Neural cell (in vitro differentiated cells): ENCODE results near the gene TMEM181.

Source experiments
- EP300 ChIP-seq: fragments of 450-650 bp; conservative IDR thresholded peaks from 2 replicates; pipeline ENCODE4 v1.6.1; 2014; ENCODE audit warnings: antibody characterized with exemption, mild to moderate bottlenecking, moderate library complexity; ENCODE audit not compliant: poor library complexity, severe bottlenecking
- EZH2 ChIP-seq: fragments of 200-600, 300-800 bp; shearing (Covaris generic), sonication (generic); IDR thresholded peaks from 2 replicates; pipeline ENCODE4 v1.6.1; 2014; ENCODE audit warnings: antibody characterized with exemption, low read length, borderline replicate concordance, mild to moderate bottlenecking; ENCODE audit not compliant: insufficient read depth, poor library complexity, severe bottlenecking
- POLR2AphosphoS5 ChIP-seq: IDR thresholded peaks from 2 replicates; pipeline ENCODE4 v1.6.1; 2012
- TF ChIP-seq, protein P1 (sequence below): fragments of 450-650 bp; IDR thresholded peaks from 2 replicates; pipeline ENCODE4 v1.5.1; 2014; ENCODE audit warnings: antibody characterized with exemption, mild to moderate bottlenecking, moderate library complexity; ENCODE audit not compliant: poor library complexity, severe bottlenecking
- TF ChIP-seq, protein P2 (sequence below): IDR thresholded peaks from 2 replicates; pipeline ENCODE4 v1.6.1; 2012; ENCODE audit warnings: borderline replicate concordance

DNA sequence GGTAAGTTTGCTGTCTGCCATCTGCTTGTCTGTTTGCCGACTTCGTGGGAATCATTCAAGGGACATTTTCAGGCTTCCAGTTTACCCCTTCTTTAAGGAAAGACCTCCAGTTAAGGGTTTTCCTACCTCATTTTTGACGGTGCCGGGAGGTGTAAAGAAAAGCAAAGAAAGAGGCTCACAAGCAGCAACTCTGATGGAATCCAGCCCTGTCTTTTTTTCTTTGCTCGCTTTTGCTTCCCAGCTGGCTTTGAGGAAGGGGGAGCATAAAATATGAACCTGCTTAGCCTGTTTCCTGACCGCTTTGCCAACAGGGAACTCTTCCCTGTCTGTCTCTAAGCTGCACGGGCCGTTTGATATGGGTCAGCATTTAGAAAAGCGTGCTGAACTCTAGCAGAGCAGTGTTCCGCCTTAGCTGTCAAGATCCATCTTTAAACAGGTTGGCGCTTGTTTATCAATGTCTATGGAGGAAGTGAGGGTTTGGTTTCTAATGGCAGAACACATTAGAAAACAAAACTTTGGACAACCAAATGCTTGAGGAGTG lies 103.8 kb downstream of the TMEM181 start:
- TF ChIP-seq, protein P1, sequence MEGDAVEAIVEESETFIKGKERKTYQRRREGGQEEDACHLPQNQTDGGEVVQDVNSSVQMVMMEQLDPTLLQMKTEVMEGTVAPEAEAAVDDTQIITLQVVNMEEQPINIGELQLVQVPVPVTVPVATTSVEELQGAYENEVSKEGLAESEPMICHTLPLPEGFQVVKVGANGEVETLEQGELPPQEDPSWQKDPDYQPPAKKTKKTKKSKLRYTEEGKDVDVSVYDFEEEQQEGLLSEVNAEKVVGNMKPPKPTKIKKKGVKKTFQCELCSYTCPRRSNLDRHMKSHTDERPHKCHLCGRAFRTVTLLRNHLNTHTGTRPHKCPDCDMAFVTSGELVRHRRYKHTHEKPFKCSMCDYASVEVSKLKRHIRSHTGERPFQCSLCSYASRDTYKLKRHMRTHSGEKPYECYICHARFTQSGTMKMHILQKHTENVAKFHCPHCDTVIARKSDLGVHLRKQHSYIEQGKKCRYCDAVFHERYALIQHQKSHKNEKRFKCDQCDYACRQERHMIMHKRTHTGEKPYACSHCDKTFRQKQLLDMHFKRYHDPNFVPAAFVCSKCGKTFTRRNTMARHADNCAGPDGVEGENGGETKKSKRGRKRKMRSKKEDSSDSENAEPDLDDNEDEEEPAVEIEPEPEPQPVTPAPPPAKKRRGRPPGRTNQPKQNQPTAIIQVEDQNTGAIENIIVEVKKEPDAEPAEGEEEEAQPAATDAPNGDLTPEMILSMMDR, result no peak
- TF ChIP-seq POLR2AphosphoS5 (no peak), EP300 (no peak), EZH2 (no peak)
- TF ChIP-seq, protein P2, sequence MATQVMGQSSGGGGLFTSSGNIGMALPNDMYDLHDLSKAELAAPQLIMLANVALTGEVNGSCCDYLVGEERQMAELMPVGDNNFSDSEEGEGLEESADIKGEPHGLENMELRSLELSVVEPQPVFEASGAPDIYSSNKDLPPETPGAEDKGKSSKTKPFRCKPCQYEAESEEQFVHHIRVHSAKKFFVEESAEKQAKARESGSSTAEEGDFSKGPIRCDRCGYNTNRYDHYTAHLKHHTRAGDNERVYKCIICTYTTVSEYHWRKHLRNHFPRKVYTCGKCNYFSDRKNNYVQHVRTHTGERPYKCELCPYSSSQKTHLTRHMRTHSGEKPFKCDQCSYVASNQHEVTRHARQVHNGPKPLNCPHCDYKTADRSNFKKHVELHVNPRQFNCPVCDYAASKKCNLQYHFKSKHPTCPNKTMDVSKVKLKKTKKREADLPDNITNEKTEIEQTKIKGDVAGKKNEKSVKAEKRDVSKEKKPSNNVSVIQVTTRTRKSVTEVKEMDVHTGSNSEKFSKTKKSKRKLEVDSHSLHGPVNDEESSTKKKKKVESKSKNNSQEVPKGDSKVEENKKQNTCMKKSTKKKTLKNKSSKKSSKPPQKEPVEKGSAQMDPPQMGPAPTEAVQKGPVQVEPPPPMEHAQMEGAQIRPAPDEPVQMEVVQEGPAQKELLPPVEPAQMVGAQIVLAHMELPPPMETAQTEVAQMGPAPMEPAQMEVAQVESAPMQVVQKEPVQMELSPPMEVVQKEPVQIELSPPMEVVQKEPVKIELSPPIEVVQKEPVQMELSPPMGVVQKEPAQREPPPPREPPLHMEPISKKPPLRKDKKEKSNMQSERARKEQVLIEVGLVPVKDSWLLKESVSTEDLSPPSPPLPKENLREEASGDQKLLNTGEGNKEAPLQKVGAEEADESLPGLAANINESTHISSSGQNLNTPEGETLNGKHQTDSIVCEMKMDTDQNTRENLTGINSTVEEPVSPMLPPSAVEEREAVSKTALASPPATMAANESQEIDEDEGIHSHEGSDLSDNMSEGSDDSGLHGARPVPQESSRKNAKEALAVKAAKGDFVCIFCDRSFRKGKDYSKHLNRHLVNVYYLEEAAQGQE, result no peak
